NCI-H2196 (cell line): ENCODE measurements around the gene YWHAE.

ENCODE experiments used
- DNase-seq: peaks from one replicate; lab custom pipeline; 2025; ENCODE audit not compliant: unreplicated experiment; lab: John Stamatoyannopoulos, UW

The YWHAE gene

DNA sequence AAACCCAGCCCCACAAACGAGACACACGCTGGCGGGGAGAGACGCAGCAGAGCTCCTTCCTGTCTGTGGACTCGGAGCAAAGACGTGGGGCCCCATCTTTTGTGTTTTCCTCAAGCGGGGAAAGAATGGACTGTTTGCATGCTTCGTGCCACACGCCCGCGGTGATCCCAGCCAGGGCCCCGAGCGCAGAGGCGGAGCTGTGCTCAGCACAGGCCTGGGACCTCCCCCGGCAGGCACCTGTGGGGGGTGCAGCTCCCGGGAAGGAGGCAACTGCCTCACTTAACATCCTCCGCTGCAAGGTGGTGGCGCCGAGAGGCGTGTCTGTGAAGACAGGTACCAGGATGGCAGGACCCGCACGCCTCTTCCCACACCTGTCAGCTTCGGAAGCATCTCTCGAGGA is 101.4 kb downstream of the YWHAE start:
- DNase-seq: no peak
